ENCODE data around the gene NUAK1. TPM values are rescaled to one million over a fixed set of nuclear protein-coding genes. Genes with fewer than 3 reads are reported as not detected.

Gene NUAK1
- total and polyA plus RNA-seq, 7 donors, result 1.8 to 12.1 (median 5.8) TPM

DNA sequence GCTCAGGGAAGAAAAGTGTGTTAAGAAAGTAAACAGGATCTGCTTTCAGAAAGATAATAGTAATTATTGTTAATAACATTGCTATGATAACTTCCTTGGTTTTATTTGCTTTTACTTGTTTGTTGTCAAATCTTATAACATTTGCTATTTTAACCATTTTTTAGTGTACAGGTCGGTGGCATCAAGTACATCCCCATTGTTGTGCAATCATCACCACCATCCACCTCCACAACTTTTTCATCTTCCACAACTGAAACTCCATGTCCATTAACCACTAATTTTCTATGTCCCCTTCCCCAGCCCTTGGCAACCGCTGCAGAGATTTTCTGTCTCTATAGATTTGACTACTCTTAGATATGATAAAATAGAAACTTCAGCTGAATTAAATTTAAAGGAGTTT lies 22.7 kb upstream of the NUAK1 start:
- Histone ChIP-seq H3K4me3 (no peak overlapping the region), H3K27ac (no peak overlapping the region), H3K36me3 (no peaks in the 10 kb centered on the region), H3K9me3 (no peaks in the 10 kb centered on the region), H3K27me3 (no peaks in the 10 kb centered on the region), H3K4me1 (no peaks in the 10 kb centered on the region)
- DNase-seq, result no peak
- WGBS, 2 donors, result 68 to 87% methylated on average over 2 of the region's 2 CpGs
- TF ChIP-seq POLR2AphosphoS5 (IDR thresholded peaks at IDR 0.05) (no peak), CTCF (IDR thresholded peaks at IDR 0.05) (no peak), POLR2A (IDR thresholded peaks at IDR 0.05) (no peak), EP300 (IDR thresholded peaks at IDR 0.05) (no peak)
- intact Hi-C loops (cut with DNase I), result no loop called here

- WGBS, 2 donors, result 94 to 96% methylated on average over 1 of the region's 1 CpG
- DNase-seq, result no peak
- intact Hi-C loops (cut with DNase I), result no loop called here
- no peaks in the 10 kb centered on the region for H3K27me3 ChIP-seq
- H3K36me3 ChIP-seq, result no peaks in the 10 kb centered on the region
- H3K27ac ChIP-seq, result no peak overlapping the region
- H3K4me1 ChIP-seq, result no peaks in the 10 kb centered on the region
- no peak overlapping the region for H3K4me3 ChIP-seq
- TF ChIP-seq EP300 (IDR thresholded peaks at IDR 0.05), result no peak
- no peak for TF ChIP-seq CTCF (IDR thresholded peaks at IDR 0.05)
- no peak for TF ChIP-seq POLR2A (IDR thresholded peaks at IDR 0.05)
- TF ChIP-seq POLR2AphosphoS5 (IDR thresholded peaks at IDR 0.05), result no peak
- no peaks in the 10 kb centered on the region for H3K9me3 ChIP-seq
These were observed 22.2 kb upstream of the NUAK1 start for GRCh38 chr12:106160915-106161314.

DNA sequence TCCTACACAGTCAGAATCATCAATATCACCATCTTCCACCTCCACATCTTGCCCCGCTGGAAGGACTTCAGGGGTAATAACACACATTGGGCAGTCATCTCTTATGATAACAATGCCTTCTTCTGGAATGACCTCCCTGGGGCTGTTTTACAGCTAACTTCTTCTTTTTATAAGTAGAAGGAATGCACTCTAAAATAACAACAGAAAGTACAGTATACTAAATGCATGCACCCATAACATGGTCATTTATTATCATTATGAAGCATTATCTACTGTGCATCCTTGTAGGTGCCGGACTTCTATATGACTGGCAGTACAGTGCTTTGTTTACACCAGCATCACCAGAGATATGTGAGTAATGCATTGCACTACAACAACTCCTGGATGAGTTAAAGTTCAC lies 19.0 kb upstream of the NUAK1 start:
- TF ChIP-seq POLR2AphosphoS5 (IDR thresholded peaks at IDR 0.05) (no peak), POLR2A (IDR thresholded peaks at IDR 0.05) (no peak), EP300 (IDR thresholded peaks at IDR 0.05) (no peak), CTCF (IDR thresholded peaks at IDR 0.05) (no peak)
- Histone ChIP-seq H3K36me3 (no peaks in the 10 kb centered on the region), H3K27me3 (no peaks in the 10 kb centered on the region), H3K9me3 (no peaks in the 10 kb centered on the region), H3K27ac (no peak overlapping the region), H3K4me1 (no peaks in the 10 kb centered on the region), H3K4me3 (no peak overlapping the region)
- WGBS, 2 donors, result 93% methylated on average over 2 of the region's 2 CpGs
- no peak for DNase-seq
- intact Hi-C loops (cut with DNase I), result no loop called here

DNA sequence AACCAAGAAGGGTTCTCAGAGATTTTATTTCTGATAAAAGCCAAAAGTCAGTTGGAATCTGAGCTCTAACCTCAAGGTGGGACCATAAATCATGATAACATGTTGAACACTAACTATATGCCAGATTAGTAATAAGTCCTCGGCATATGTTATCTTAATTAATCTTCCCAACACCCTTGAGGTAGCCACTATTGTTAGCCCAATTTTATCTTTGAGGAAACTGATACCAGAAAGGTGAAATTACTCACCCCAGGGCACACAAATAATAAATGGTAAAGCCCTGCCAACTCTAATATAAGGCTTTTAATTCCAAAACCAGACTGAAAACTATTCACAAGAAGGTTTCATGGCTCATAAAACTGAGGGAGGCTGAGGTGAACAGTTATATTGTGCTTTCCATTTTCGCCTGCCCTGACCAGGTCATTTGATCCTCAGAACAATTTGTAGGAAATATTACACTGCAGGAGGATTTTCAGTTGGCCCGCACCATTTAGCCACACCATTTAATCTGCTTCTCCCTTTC lies 16.1 kb upstream of the NUAK1 start:
- Histone ChIP-seq H3K27ac (no peak overlapping the region), H3K4me3 (no peak overlapping the region), H3K9me3 (no peaks in the 10 kb centered on the region), H3K27me3 (no peaks in the 10 kb centered on the region), H3K4me1 (no peaks in the 10 kb centered on the region), H3K36me3 (no peaks in the 10 kb centered on the region)
- 71 to 77% methylated on average over 3 of the region's 3 CpGs for WGBS, 2 donors
- TF ChIP-seq CTCF (IDR thresholded peaks at IDR 0.05) (no peak), POLR2A (IDR thresholded peaks at IDR 0.05) (no peak), EP300 (IDR thresholded peaks at IDR 0.05) (no peak), POLR2AphosphoS5 (IDR thresholded peaks at IDR 0.05) (no peak)
- DNase-seq, result no peak
- intact Hi-C loops (cut with DNase I), result no loop called here

GRCh38 chr12:106152334-106152733 lies 13.6 kb upstream of the NUAK1 start:
- WGBS, 2 donors, result 57 to 73% methylated on average over 4 of the region's 4 CpGs
- no peaks in the 10 kb centered on the region for H3K36me3 ChIP-seq
- H3K9me3 ChIP-seq, result no peaks in the 10 kb centered on the region
- intact Hi-C loops (cut with DNase I), result no loop called here
- no peaks in the 10 kb centered on the region for H3K27me3 ChIP-seq
- peaks cover 0 to 13% (median 4%) of the 10 kb centered on the region in 4 donors for H3K4me1 ChIP-seq
- no peak overlapping the region for H3K27ac ChIP-seq
- TF ChIP-seq CTCF (IDR thresholded peaks at IDR 0.05) (no peak), EP300 (IDR thresholded peaks at IDR 0.05) (no peak), POLR2AphosphoS5 (IDR thresholded peaks at IDR 0.05) (no peak), POLR2A (IDR thresholded peaks at IDR 0.05) (no peak)
- no peak for DNase-seq
- H3K4me3 ChIP-seq, result no peak overlapping the region
